Choroid plexus epithelial cell (primary cell): Measurements from ENCODE around the gene CD3D.

Experiments used
- DNase-seq: peaks from one replicate; pipeline ENCODE4 v3.0.0-alpha.2; 2010; ENCODE audit warnings: low read depth
- H3K4me3 ChIP-seq: 2 replicates; pipeline ENCODE4 v1.5.1; 2011; ENCODE audit warnings: low read depth, mild to moderate bottlenecking, control low read depth, low read length, moderate library complexity
- CTCF ChIP-seq: conservative IDR thresholded peaks from 2 replicates; pipeline ENCODE4 v1.5.1; 2011; ENCODE audit warnings: low read depth, mild to moderate bottlenecking, control low read depth, inconsistent platforms, low read length, moderate library complexity

CD3D gene

GRCh38 chr11:118342503-118343161, at the start of gene CD3D:
CD3D (minus strand) TSS chr11:118342705; CDS start chr11:118342607, 98 bp downstream.
- DNase-seq = no peak
- H3K4me3 ChIP-seq = no peak within 1 kb of the TSS
- no peak for TF ChIP-seq CTCF

- no peak overlapping the region for H3K4me3 ChIP-seq
- no peak for DNase-seq
- TF ChIP-seq CTCF = no peak
Measured at GRCh38 chr11:118383657-118384056, 41.2 kb upstream of the CD3D start.

- no peak for DNase-seq
- no peak overlapping the region for H3K4me3 ChIP-seq
- no peak for TF ChIP-seq CTCF
Measured at GRCh38 chr11:118382954-118383353, 40.4 kb upstream of the CD3D start.

DNA sequence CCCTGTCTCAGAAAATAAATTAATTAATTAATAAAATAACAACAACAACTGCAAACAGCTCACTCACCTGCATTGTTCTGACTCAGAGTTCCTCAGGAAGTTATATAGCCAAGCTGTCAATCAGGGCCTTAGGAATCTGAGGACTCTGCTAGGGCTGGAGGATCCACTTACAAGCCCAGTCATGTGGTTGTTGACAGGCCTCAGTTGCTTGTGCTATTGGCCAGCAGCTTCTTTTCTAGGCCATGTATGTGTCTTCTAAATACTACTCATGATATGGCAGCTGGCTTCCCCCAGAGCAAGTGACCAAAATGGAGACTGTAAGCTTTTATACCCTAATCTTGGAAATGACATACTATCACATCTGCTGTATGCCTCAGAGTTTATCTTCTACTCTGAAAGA, 38.1 kb upstream of the CD3D start:
- no peak for TF ChIP-seq CTCF

DNA sequence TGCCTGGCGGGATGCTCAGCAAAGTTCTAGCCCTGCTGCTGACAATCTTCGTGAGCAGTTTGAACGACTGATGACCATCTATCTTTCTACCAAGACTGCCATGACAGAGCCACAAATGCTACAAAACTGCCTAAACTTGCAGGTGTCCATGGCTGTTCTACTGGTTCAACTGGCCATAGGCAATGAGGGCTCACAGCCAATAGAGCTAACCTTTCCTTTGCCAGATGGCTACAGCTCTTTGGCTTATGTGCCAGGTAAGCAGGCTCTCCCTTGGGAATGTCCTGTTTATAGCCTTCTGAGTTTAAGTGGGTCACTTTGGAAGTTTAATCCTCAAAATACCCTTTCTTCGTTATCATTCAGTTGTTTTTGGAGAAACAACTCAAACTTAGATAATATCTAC, 37.0 kb upstream of the CD3D start:
- H3K4me3 ChIP-seq = no peak overlapping the region
- no peak for DNase-seq
- TF ChIP-seq CTCF = no peak

More for the DNA sequence above, 38.1 kb upstream of the CD3D start:
- H3K4me3 ChIP-seq = no peak overlapping the region
- peak; percentile 51 for DNase-seq

- TF ChIP-seq CTCF = no peak
- no peak for DNase-seq
- no peak overlapping the region for H3K4me3 ChIP-seq
Measured at GRCh38 chr11:118375978-118376377, 33.5 kb upstream of the CD3D start.

GRCh38 chr11:118374729-118375128, 32.2 kb upstream of the CD3D start:
- DNase-seq = peak; percentile 9
- no peak overlapping the region for H3K4me3 ChIP-seq
- no peak for TF ChIP-seq CTCF
